Measurements from ENCODE around the gene ERN1. TPM values are rescaled to one million over a fixed set of nuclear protein-coding genes. Genes with fewer than 3 reads are reported as not detected.

ERN1 gene
- total RNA-seq, 1 donor from 2014 or later, result 12.1 TPM

- Mint-ChIP-seq H3K27ac (no peak overlapping the region), H3K27me3 (peaks cover 3% of the 10 kb centered on the region), H3K9me3 (no peaks in the 10 kb centered on the region), H3K4me1 (ENCODE audit: unreplicated experiment) (peaks cover 8% of the 10 kb centered on the region), H3K4me3 (no peak overlapping the region), H3K36me3 (no peaks in the 10 kb centered on the region)
- peak; percentile 59 for DNase-seq (ENCODE audit: extremely low spot score, unreplicated experiment)
- no peak for TF ChIP-seq CTCF (conservative IDR thresholded peaks at IDR 0.05)
These were observed 123.4 kb downstream of the ERN1 start for GRCh38 chr17:64006361-64007088.

GRCh38 chr17:64005734-64006167 lies 124.2 kb downstream of the ERN1 start:
- TF ChIP-seq CTCF (conservative IDR thresholded peaks at IDR 0.05), result no peak
- Mint-ChIP-seq H3K9me3 (no peaks in the 10 kb centered on the region), H3K4me3 (no peak overlapping the region), H3K27ac (no peak overlapping the region), H3K27me3 (peaks cover 2% of the 10 kb centered on the region), H3K4me1 (ENCODE audit: unreplicated experiment) (peaks cover 8% of the 10 kb centered on the region), H3K36me3 (no peaks in the 10 kb centered on the region)
- peak; percentile 59 for DNase-seq (ENCODE audit: extremely low spot score, unreplicated experiment)

- peak; percentile 65 for DNase-seq (ENCODE audit: extremely low spot score, unreplicated experiment)
- Mint-ChIP-seq H3K9me3 (no peaks in the 10 kb centered on the region), H3K4me3 (no peak overlapping the region), H3K4me1 (ENCODE audit: unreplicated experiment) (peaks cover 8% of the 10 kb centered on the region), H3K27ac (no peak overlapping the region), H3K36me3 (no peaks in the 10 kb centered on the region), H3K27me3 (no peaks in the 10 kb centered on the region)
- no peak for TF ChIP-seq CTCF (conservative IDR thresholded peaks at IDR 0.05)
These were observed 124.8 kb downstream of the ERN1 start for GRCh38 chr17:64004903-64005733.

GRCh38 chr17:64004218-64004770 lies 125.7 kb downstream of the ERN1 start:
- TF ChIP-seq CTCF (conservative IDR thresholded peaks at IDR 0.05), result no peak
- Mint-ChIP-seq H3K4me3 (no peak overlapping the region), H3K9me3 (no peaks in the 10 kb centered on the region), H3K27me3 (peaks cover 4% of the 10 kb centered on the region), H3K36me3 (no peaks in the 10 kb centered on the region), H3K4me1 (ENCODE audit: unreplicated experiment) (peaks cover 7% of the 10 kb centered on the region), H3K27ac (no peak overlapping the region)
- DNase-seq (ENCODE audit: extremely low spot score, unreplicated experiment), result peak; percentile 24

- DNase-seq (ENCODE audit: extremely low spot score, unreplicated experiment), result no peak
- peaks cover 6% of the 10 kb centered on the region for H3K27me3 Mint-ChIP-seq
- no peak overlapping the region for H3K27ac Mint-ChIP-seq
- no peak for TF ChIP-seq CTCF (conservative IDR thresholded peaks at IDR 0.05)
- H3K4me1 Mint-ChIP-seq (ENCODE audit: unreplicated experiment), result peaks cover 5% of the 10 kb centered on the region
- no peaks in the 10 kb centered on the region for H3K9me3 Mint-ChIP-seq
- H3K36me3 Mint-ChIP-seq, result no peaks in the 10 kb centered on the region
- no peak overlapping the region for H3K4me3 Mint-ChIP-seq
These were observed 126.3 kb downstream of the ERN1 start for GRCh38 chr17:64003526-64004121.

All from type B pancreatic cell (in vitro differentiated cells).